ENCODE measurements around the gene WNT16.

Gene WNT16

DNA sequence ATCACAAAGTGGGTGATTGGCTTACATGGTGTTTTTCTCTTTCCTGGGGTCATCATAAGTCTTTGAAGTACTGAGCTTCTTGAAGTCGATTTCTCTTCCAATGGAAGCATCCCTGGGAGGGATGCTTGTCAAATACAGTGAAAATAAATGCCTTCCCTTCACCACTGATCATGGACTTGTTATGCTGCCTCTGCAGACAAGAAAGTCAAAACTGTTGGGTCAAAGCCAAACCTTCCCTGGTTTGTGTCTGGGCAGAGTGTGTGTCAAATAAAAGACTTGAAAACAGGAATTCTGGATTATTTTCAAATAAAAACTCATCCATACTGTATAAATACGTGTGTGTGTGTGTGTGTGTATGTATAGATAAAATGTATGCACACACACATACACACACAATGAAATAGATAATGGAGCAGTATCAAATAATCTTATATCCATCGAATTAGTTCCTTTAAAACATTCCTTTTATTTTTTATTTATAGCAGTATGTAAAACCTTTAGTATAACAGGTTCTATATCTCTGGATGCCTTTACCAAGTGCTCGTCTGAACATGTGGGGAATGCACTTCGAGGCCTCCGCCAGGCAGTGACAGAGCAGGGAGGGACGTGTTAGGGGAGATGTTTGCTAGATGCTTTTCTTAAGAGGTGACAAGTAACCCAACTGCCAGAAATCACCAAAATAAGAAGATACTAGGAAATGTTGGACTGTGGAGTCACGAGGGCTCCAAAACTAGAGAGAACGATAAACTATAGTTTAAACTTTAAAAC lies 27.2 kb upstream of the WNT16 start:
- TF ChIP-seq CEBPB (IDR thresholded peaks at IDR 0.05) (no peak), EGR1 (IDR thresholded peaks at IDR 0.05) (no peak), TCF12 (IDR thresholded peaks at IDR 0.05; ENCODE audit: low read depth) (no peak), EP300 (IDR thresholded peaks at IDR 0.05; ENCODE audit: borderline replicate concordance) (no peak), RAD21 (IDR thresholded peaks at IDR 0.05; ENCODE audit: low read depth) (no peak), NFIC (IDR thresholded peaks at IDR 0.05) (no peak)
- TF ChIP-seq, protein P1, sequence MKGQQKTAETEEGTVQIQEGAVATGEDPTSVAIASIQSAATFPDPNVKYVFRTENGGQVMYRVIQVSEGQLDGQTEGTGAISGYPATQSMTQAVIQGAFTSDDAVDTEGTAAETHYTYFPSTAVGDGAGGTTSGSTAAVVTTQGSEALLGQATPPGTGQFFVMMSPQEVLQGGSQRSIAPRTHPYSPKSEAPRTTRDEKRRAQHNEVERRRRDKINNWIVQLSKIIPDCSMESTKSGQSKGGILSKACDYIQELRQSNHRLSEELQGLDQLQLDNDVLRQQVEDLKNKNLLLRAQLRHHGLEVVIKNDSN (IDR thresholded peaks at IDR 0.05), result no peak
- TF ChIP-seq, protein P2, sequence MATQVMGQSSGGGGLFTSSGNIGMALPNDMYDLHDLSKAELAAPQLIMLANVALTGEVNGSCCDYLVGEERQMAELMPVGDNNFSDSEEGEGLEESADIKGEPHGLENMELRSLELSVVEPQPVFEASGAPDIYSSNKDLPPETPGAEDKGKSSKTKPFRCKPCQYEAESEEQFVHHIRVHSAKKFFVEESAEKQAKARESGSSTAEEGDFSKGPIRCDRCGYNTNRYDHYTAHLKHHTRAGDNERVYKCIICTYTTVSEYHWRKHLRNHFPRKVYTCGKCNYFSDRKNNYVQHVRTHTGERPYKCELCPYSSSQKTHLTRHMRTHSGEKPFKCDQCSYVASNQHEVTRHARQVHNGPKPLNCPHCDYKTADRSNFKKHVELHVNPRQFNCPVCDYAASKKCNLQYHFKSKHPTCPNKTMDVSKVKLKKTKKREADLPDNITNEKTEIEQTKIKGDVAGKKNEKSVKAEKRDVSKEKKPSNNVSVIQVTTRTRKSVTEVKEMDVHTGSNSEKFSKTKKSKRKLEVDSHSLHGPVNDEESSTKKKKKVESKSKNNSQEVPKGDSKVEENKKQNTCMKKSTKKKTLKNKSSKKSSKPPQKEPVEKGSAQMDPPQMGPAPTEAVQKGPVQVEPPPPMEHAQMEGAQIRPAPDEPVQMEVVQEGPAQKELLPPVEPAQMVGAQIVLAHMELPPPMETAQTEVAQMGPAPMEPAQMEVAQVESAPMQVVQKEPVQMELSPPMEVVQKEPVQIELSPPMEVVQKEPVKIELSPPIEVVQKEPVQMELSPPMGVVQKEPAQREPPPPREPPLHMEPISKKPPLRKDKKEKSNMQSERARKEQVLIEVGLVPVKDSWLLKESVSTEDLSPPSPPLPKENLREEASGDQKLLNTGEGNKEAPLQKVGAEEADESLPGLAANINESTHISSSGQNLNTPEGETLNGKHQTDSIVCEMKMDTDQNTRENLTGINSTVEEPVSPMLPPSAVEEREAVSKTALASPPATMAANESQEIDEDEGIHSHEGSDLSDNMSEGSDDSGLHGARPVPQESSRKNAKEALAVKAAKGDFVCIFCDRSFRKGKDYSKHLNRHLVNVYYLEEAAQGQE (IDR thresholded peaks at IDR 0.05; ENCODE audit: low read depth), result no peak

DNA sequence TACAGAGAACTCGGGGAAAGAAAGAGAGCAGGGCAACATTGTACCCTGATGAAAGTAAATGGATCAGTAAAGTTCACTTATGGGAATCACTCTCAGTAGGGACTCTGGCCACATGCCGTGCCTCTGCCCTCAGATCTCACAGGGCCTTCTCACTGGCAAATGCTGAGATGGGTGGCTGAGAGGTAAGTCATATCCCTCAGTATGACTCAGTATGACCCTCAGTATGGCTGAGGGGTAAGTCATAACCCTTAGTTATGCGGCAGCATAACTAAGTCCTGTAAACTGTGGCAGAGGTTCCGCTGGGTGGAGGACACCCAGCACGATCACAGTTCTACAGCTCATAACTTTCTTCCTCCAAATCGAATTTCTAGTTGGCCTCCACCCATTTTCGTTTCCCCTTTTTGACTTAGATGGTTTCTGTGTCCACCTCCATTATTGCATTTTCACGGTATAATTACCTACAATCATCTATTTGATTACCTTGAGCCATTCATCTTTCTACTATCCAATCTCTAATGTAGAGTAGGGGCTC lies 26.5 kb upstream of the WNT16 start:
- TF ChIP-seq NFIC (IDR thresholded peaks at IDR 0.05) (no peak), RAD21 (IDR thresholded peaks at IDR 0.05; ENCODE audit: low read depth) (no peak), TCF12 (IDR thresholded peaks at IDR 0.05; ENCODE audit: low read depth) (no peak), FOXM1 (IDR thresholded peaks at IDR 0.05; ENCODE audit: borderline replicate concordance, low read depth) (no peak), CEBPB (IDR thresholded peaks at IDR 0.05) (no peak), CREB1 (IDR thresholded peaks at IDR 0.05; ENCODE audit: low read depth) (no peak), EP300 (IDR thresholded peaks at IDR 0.05; ENCODE audit: borderline replicate concordance) (no peak), TAF1 (IDR thresholded peaks at IDR 0.05; ENCODE audit: low read depth) (no peak)
- TF ChIP-seq, protein P1 (IDR thresholded peaks at IDR 0.05), result no peak
- TF ChIP-seq, protein P3, sequence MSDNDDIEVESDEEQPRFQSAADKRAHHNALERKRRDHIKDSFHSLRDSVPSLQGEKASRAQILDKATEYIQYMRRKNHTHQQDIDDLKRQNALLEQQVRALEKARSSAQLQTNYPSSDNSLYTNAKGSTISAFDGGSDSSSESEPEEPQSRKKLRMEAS (IDR thresholded peaks at IDR 0.05), result no peak

DNA sequence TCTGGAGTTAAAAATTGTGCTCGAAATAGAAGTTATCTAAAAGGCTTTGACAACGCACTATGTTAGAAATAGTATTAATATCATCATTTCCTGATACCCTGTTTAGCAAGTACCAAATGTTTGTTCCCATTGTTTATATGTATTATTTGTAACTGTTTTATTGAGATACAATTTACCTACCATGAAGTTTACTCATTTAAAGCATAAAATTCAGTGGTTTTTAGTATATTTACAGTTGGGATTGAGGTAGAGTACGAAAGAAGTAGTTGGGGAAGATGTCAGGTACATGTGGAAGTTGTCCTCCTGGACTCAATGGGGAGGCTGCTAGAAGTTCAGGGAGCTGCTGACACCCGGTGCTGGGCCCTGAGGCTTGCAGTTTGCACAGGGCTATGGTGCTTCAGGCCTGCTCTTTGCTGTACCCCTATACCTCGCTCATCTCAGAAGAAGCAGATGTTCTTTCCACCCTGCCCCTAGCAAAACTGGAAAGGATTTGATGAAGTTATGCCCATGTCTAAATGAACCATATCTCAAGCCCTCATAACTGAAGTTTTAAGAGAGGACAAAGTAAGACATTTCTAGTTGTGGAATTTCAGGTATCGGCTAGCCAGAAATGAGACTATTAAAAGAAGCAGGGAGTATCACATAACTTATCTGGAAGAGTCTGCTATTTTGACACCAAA lies 25.2 kb upstream of the WNT16 start:
- TF ChIP-seq YY1 (IDR thresholded peaks at IDR 0.05; ENCODE audit: low read depth), result no peak
- TF ChIP-seq NFIC (IDR thresholded peaks at IDR 0.05), result no peak
- no peak for TF ChIP-seq TEAD4 (IDR thresholded peaks at IDR 0.05)

DNA sequence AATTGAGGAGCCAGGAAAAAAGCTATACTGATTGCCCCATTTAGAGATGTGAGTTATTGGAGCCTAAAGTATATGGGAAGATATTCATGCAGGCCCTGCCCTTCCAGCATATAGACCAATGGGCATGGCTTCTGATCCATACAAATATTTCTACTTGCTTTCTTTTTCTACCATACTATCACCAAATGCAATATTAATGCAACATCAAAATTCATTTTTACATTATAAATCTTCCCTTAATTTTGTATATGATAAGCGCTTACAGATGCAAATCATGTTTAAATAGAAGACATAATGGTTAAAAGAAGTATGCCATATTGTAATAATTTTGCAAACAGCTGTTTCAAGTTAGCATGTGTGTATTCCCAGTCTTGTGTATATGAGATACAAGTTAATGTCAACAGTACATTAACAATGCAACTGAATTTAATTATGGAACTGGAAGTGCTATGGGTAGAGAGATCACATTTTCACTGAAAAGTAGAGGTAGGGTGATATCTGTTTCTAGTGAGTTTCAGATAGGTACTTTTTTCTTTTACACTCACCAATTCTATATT lies 24.6 kb upstream of the WNT16 start:
- TF ChIP-seq TEAD4 (IDR thresholded peaks at IDR 0.05) (no peak), FOXM1 (IDR thresholded peaks at IDR 0.05; ENCODE audit: borderline replicate concordance, low read depth) (no peak), CREB1 (IDR thresholded peaks at IDR 0.05; ENCODE audit: low read depth) (no peak), RAD21 (IDR thresholded peaks at IDR 0.05; ENCODE audit: low read depth) (no peak), NFIC (IDR thresholded peaks at IDR 0.05) (no peak), TCF12 (IDR thresholded peaks at IDR 0.05; ENCODE audit: low read depth) (no peak), EP300 (IDR thresholded peaks at IDR 0.05; ENCODE audit: borderline replicate concordance) (no peak), CEBPB (IDR thresholded peaks at IDR 0.05) (no peak), EGR1 (IDR thresholded peaks at IDR 0.05) (no peak), ZBTB7A (IDR thresholded peaks at IDR 0.05; ENCODE audit: low read depth) (no peak), YY1 (IDR thresholded peaks at IDR 0.05; ENCODE audit: low read depth) (no peak), TAF1 (IDR thresholded peaks at IDR 0.05; ENCODE audit: low read depth) (no peak)
- TF ChIP-seq, protein P2 (IDR thresholded peaks at IDR 0.05; ENCODE audit: low read depth), result no peak
- TF ChIP-seq, protein P1 (IDR thresholded peaks at IDR 0.05), result no peak
- TF ChIP-seq, protein P3 (IDR thresholded peaks at IDR 0.05), result no peak

DNA sequence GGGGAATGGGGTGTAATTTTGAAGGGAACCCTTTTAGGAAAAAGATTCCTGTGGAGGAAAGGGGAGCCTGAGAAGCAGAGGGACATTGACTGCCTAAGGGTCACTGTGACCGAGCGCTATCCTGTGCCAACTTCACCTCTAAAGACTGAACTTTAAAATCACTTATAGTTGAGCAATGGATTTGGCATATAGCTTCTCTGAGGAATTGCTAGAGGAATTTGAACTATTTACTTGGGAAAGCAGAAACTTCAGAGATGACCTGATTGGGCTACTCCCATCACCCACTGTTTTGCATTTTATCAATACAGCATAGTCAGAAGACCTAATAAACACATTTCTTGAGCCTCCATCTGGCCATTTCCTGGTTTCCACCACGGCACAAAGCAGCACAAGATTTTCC lies 23.7 kb upstream of the WNT16 start:
- no peak for TF ChIP-seq YY1 (IDR thresholded peaks at IDR 0.05; ENCODE audit: low read depth)
- TF ChIP-seq, protein P1 (IDR thresholded peaks at IDR 0.05), result no peak
- no peak for TF ChIP-seq EGR1 (IDR thresholded peaks at IDR 0.05)
- no peak for TF ChIP-seq EP300 (IDR thresholded peaks at IDR 0.05; ENCODE audit: borderline replicate concordance)
- TF ChIP-seq NFIC (IDR thresholded peaks at IDR 0.05), result no peak
- TF ChIP-seq CEBPB (IDR thresholded peaks at IDR 0.05), result no peak
- no peak for TF ChIP-seq TAF1 (IDR thresholded peaks at IDR 0.05; ENCODE audit: low read depth)
- TF ChIP-seq TEAD4 (IDR thresholded peaks at IDR 0.05), result no peak
- TF ChIP-seq, protein P3 (IDR thresholded peaks at IDR 0.05), result no peak
- TF ChIP-seq, protein P2 (IDR thresholded peaks at IDR 0.05; ENCODE audit: low read depth), result no peak
- TF ChIP-seq FOXM1 (IDR thresholded peaks at IDR 0.05; ENCODE audit: borderline replicate concordance, low read depth), result no peak
- TF ChIP-seq TCF12 (IDR thresholded peaks at IDR 0.05; ENCODE audit: low read depth), result no peak
- TF ChIP-seq ZBTB7A (IDR thresholded peaks at IDR 0.05; ENCODE audit: low read depth), result no peak
- TF ChIP-seq CREB1 (IDR thresholded peaks at IDR 0.05; ENCODE audit: low read depth), result no peak
- TF ChIP-seq RAD21 (IDR thresholded peaks at IDR 0.05; ENCODE audit: low read depth), result no peak

Measured in Ishikawa (cell line).